GM12878 (cell line): ENCODE results near the gene GSTT4. TPM values are rescaled to one million over a fixed set of nuclear protein-coding genes. Genes with fewer than 3 reads are reported as not detected.

ENCODE experiments used
- ATAC-seq: fragments of 200-7000 bp; cut with Tn5 transposase; 3 replicates; pipeline ENCODE4 v1.9.1; 2020; ENCODE audit warnings: mild to moderate bottlenecking, moderate library complexity
- BruUV-seq: library from RNA; stranded (reverse); fragments of 400-500 nt; replicated peaks from 2 replicates; lab custom pipeline; 2021; lab: Mats Ljungman, UMichigan
- CTCF ChIA-PET: fragments of 300-600 bp; sonication (Branson Sonifier 250); formaldehyde crosslinking; extraction: SDS; loops from one replicate; lab custom pipeline; 2021; ENCODE audit warnings: inconsistent platforms; lab: Yijun Ruan, JAX
- POLR2A ChIA-PET: fragments of 350-600 bp; formaldehyde crosslinking; extraction: SDS; loops from one replicate; lab custom pipeline; 2021; ENCODE audit warnings: inconsistent platforms; lab: Charles Lee
- RAD21 ChIA-PET: fragments of 300-600 bp; sonication (Branson Sonifier 250); formaldehyde crosslinking; loops from one replicate; lab custom pipeline; 2023; ENCODE audit warnings: antibody characterized with exemption; ENCODE audit not compliant: unreplicated experiment; lab: Charles Lee
- SMC1A ChIA-PET: fragments of 300-600 bp; sonication (Branson Sonifier 250); formaldehyde crosslinking; loops from one replicate; lab custom pipeline; 2023; ENCODE audit not compliant: unreplicated experiment, uncharacterized antibody; lab: Charles Lee
- DNase-seq: peaks from one replicate; pipeline ENCODE4 v3.0.0-alpha.2; 2011; ENCODE audit warnings: low read depth, low spot score
- FAIRE-seq: peaks from 3 replicates; lab custom pipeline; 2011; peaks lifted over from hg19 to GRCh38; lab: Jason Lieb, UNC
- H2AFZ ChIP-seq: 2 replicates; pipeline ENCODE4 v1.6.0; 2011; ENCODE audit warnings: low read depth, low read length, control low read depth; ENCODE audit not compliant: control insufficient read depth
- H3K27ac ChIP-seq: 2 replicates; pipeline ENCODE4 v1.5.1; 2011; ENCODE audit warnings: control low read depth; ENCODE audit not compliant: control insufficient read depth, insufficient read depth
- H3K27me3 ChIP-seq, 2 experiments: replicated peaks in 1 of 2; 2 replicates each; pipeline versions ENCODE4 v1.6.0 to v1.6.1; 2011; ENCODE audit warnings: low read length in 1 of 2; ENCODE audit not compliant: control insufficient read depth in 2 of 2, insufficient read depth in 2 of 2
- H3K36me3 ChIP-seq, 2 experiments: 2 replicates each; pipeline ENCODE4 v1.5.1; 2011; ENCODE audit warnings: low read length in 1 of 2; ENCODE audit not compliant: control insufficient read depth in 2 of 2, insufficient read depth in 2 of 2
- H3K4me1 ChIP-seq: 2 replicates; pipeline ENCODE4 v1.6.1; 2011; ENCODE audit warnings: mild to moderate bottlenecking, low read length, moderate library complexity, mixed read lengths; ENCODE audit not compliant: control insufficient read depth, insufficient read depth
- H3K4me2 ChIP-seq: 2 replicates; pipeline ENCODE4 v1.6.0; 2011; ENCODE audit warnings: control low read depth; ENCODE audit not compliant: control insufficient read depth, insufficient read depth
- H3K4me3 ChIP-seq: fragments of 200-600 bp; sonication (generic); 2 replicates; pipeline ENCODE4 v1.5.1; 2016
- H3K79me2 ChIP-seq: 2 replicates; pipeline ENCODE4 v1.6.0; 2011; ENCODE audit warnings: low read length; ENCODE audit not compliant: control insufficient read depth, insufficient read depth
- H3K9ac ChIP-seq: 2 replicates; pipeline ENCODE4 v1.8.0; 2011; ENCODE audit warnings: low read length, control low read depth, mixed read lengths; ENCODE audit not compliant: control insufficient read depth, insufficient read depth
- H3K9me3 ChIP-seq: replicated peaks from 3 replicates; pipeline ENCODE4 v1.5.1; 2011; ENCODE audit warnings: mild to moderate bottlenecking, low read length; ENCODE audit not compliant: control insufficient read depth, insufficient read depth
- H4K20me1 ChIP-seq: 2 replicates; pipeline ENCODE4 v1.6.0; 2011; ENCODE audit not compliant: control insufficient read depth, insufficient read depth
- EZH2 ChIP-seq: IDR thresholded peaks from 2 replicates; pipeline ENCODE4 v1.6.1; 2012; ENCODE audit warnings: low read depth, mild to moderate bottlenecking, control low read depth, inconsistent platforms, low read length, borderline replicate concordance; ENCODE audit not compliant: control insufficient read depth
- HDAC6 ChIP-seq: fragments of 200-600 bp; sonication (generic); IDR thresholded peaks from one replicate; pipeline ENCODE4 v1.8.0; 2017; ENCODE audit warnings: antibody characterized with exemption; ENCODE audit not compliant: unreplicated experiment
- IKZF1 ChIP-seq: fragments of 450-650 bp; conservative IDR thresholded peaks from 2 replicates; pipeline ENCODE4 v1.6.1; 2017; ENCODE audit warnings: antibody characterized with exemption, mild to moderate bottlenecking
- RBBP5 ChIP-seq: fragments of 200-600 bp; sonication (generic); conservative IDR thresholded peaks from 2 replicates; pipeline ENCODE4 v1.6.1; 2016
- ZBTB33 ChIP-seq: fragments of 450-650 bp; IDR thresholded peaks from 2 replicates; pipeline ENCODE4 v1.6.1; 2017; ENCODE audit warnings: mild to moderate bottlenecking
- ZSCAN29 ChIP-seq: fragments of 450-650 bp; IDR thresholded peaks from 2 replicates; pipeline ENCODE4 v1.6.1; 2017; ENCODE audit warnings: mild to moderate bottlenecking, moderate library complexity
- in situ Hi-C: fragments of 300-500 bp; cut with MboI; formaldehyde crosslinking; loops from 9 replicates; pipeline ENCODE4 v1.14.3; 2018; ENCODE audit warnings: mixed read lengths
- intact Hi-C: fragments of 100-400 bp; cut with micrococcal nuclease; formaldehyde crosslinking; loops from one replicate; pipeline ENCODE4 v1.14.2; 2022; ENCODE audit not compliant: unreplicated experiment
- polyA plus RNA-seq, 11 experiments: library from polyadenylated mRNA; depleted of rRNA in 4 of 11; unstranded in 6 of 11; stranded (reverse) in 5 of 11; fragments of >200 nt; fragmentation: Nextera tagmentation in 4 of 11; fragmentation: Illumina TruSeq in 1 of 11; extraction: Ambion mirVana in 4 of 11; extraction: Trizol in 1 of 11; gene quantifications; 1 replicate in 1 of 11; 2 replicates in 10 of 11; pipeline versions ENCODE4 v1.2.1 to v1.2.3, GENCODE V29; 2011 to 2016; ENCODE audit warnings: inconsistent platforms in 2 of 11, missing spikeins in 2 of 11, low read depth in 1 of 11
- total RNA-seq, 4 experiments: library from RNA; depleted of rRNA in 3 of 4; stranded (reverse); fragments of >200 nt in 3 of 4; fragmentation: Illumina TruSeq in 1 of 4; extraction: Trizol in 1 of 4; gene quantifications; 2 replicates each; pipeline versions ENCODE4 v1.2.1 to v1.2.3, GENCODE V29; 2013 to 2021

GSTT4 gene
- total and polyA plus RNA-seq, 10 of the 15 experiments (the other 5 are each of a cell fraction or from before 2014, with no cell fraction given): not detected

- no TSS peak for BruUV-seq
Measured at GRCh38 chr22:24023204-24023789, 18.0 kb upstream of the GSTT4 start.

More at GRCh38 chr22:24023204-24023789, 18.0 kb upstream of the GSTT4 start:
- intact Hi-C loops: no loop called here
- Histone ChIP-seq H3K9ac (no peak overlapping the region), H3K4me1 (no peaks in the 10 kb centered on the region), H4K20me1 (no peaks in the 10 kb centered on the region), H2AFZ (no peak overlapping the region), H3K27ac (no peak overlapping the region), H3K4me3 (no peak overlapping the region), H3K9me3 (no peaks in the 10 kb centered on the region), H3K4me2 (no peak overlapping the region), H3K36me3 (peaks cover 0 to 1% of the 10 kb centered on the region in 2 experiments; a peak in 2 of 4 replicates), H3K79me2 (peaks cover 17% of the 10 kb centered on the region), H3K27me3 (no peaks in the 10 kb centered on the region)
- SMC1A ChIA-PET: interaction anchor here (1.9 kb wide), 1 partner anchor 22 kb away, joined by 4 read pairs; no protein-coding TSS in a partner anchor
- FAIRE-seq (no peak), ATAC-seq (no peak), DNase-seq (no peak)
- TF ChIP-seq HDAC6 (no peak), RBBP5 (no peak), EZH2 (no peak), IKZF1 (no peak), ZBTB33 (no peak), ZSCAN29 (no peak)
- POLR2A ChIA-PET: interaction anchor here (1.5 kb wide), 1 partner anchor 11 kb away, joined by 8 read pairs; no protein-coding TSS in a partner anchor
- CTCF ChIA-PET: interaction anchor here (1.0 kb wide), 1 partner anchor 10 kb away, joined by 4 read pairs; no protein-coding TSS in a partner anchor
- RAD21 ChIA-PET: no interaction called here
- in situ Hi-C loops: no loop called here
